ENCODE data around the gene FAM83G. TPM values are rescaled to one million over a fixed set of nuclear protein-coding genes. Genes with fewer than 3 reads are reported as not detected.

Gene FAM83G
- total RNA-seq, 1 donor from 2014 or later: 1.3 TPM

- H3K4me3 Mint-ChIP-seq: no peak overlapping the region
- no peak for DNase-seq (ENCODE audit: low read depth, low spot score)
- peaks cover 4% of the 10 kb centered on the region for H3K4me1 Mint-ChIP-seq
- peaks cover 3% of the 10 kb centered on the region for H3K27me3 Mint-ChIP-seq (ENCODE audit: low read depth)
- no peak for TF ChIP-seq CTCF (conservative IDR thresholded peaks at IDR 0.05)
- no peaks in the 10 kb centered on the region for H3K9me3 Mint-ChIP-seq
- H3K27ac Mint-ChIP-seq (ENCODE audit: unreplicated experiment): no peak overlapping the region
- H3K36me3 Mint-ChIP-seq (ENCODE audit: low read depth): no peaks in the 10 kb centered on the region
Measured at GRCh38 chr17:19018600-19018950, 14.0 kb upstream of the FAM83G start.

- H3K4me3 Mint-ChIP-seq: no peak overlapping the region
- no peaks in the 10 kb centered on the region for H3K9me3 Mint-ChIP-seq
- H3K27ac Mint-ChIP-seq (ENCODE audit: unreplicated experiment): no peak overlapping the region
- no peak for TF ChIP-seq CTCF (conservative IDR thresholded peaks at IDR 0.05)
- H3K4me1 Mint-ChIP-seq: peaks cover 4% of the 10 kb centered on the region
- H3K27me3 Mint-ChIP-seq (ENCODE audit: low read depth): peaks cover 3% of the 10 kb centered on the region
- H3K36me3 Mint-ChIP-seq (ENCODE audit: low read depth): no peaks in the 10 kb centered on the region
- DNase-seq (ENCODE audit: low read depth, low spot score): no peak
Measured at GRCh38 chr17:19017804-19018599, 13.4 kb upstream of the FAM83G start.

GRCh38 chr17:19017401-19017800 lies 12.8 kb upstream of the FAM83G start:
- no peak for DNase-seq (ENCODE audit: low read depth, low spot score)
- Mint-ChIP-seq H3K27ac (ENCODE audit: unreplicated experiment) (no peak overlapping the region), H3K9me3 (no peaks in the 10 kb centered on the region), H3K27me3 (ENCODE audit: low read depth) (peaks cover 3% of the 10 kb centered on the region), H3K4me1 (peaks cover under 1% of the 10 kb centered on the region), H3K4me3 (no peak overlapping the region), H3K36me3 (ENCODE audit: low read depth) (no peaks in the 10 kb centered on the region)
- TF ChIP-seq CTCF (conservative IDR thresholded peaks at IDR 0.05): no peak

- no peak for DNase-seq (ENCODE audit: low read depth, low spot score)
- Mint-ChIP-seq H3K36me3 (ENCODE audit: low read depth) (no peaks in the 10 kb centered on the region), H3K27ac (ENCODE audit: unreplicated experiment) (no peak overlapping the region)
Measured at GRCh38 chr17:19016881-19017280, 12.3 kb upstream of the FAM83G start.

GRCh38 chr17:19016297-19016696 lies 11.7 kb upstream of the FAM83G start:
- no peak for DNase-seq (ENCODE audit: low read depth, low spot score)
- Mint-ChIP-seq H3K27me3 (ENCODE audit: low read depth) (peaks cover 3% of the 10 kb centered on the region), H3K9me3 (no peaks in the 10 kb centered on the region), H3K4me1 (no peaks in the 10 kb centered on the region), H3K36me3 (ENCODE audit: low read depth) (no peaks in the 10 kb centered on the region), H3K27ac (ENCODE audit: unreplicated experiment) (no peak overlapping the region), H3K4me3 (no peak overlapping the region)
- TF ChIP-seq CTCF (conservative IDR thresholded peaks at IDR 0.05): no peak

More at GRCh38 chr17:19016881-19017280, 12.3 kb upstream of the FAM83G start:
- H3K9me3 Mint-ChIP-seq: no peaks in the 10 kb centered on the region
- no peaks in the 10 kb centered on the region for H3K4me1 Mint-ChIP-seq
- H3K4me3 Mint-ChIP-seq: no peak overlapping the region
- no peak for TF ChIP-seq CTCF (conservative IDR thresholded peaks at IDR 0.05)
- H3K27me3 Mint-ChIP-seq (ENCODE audit: low read depth): peaks cover 3% of the 10 kb centered on the region

Data from neural crest cell (in vitro differentiated cells).